Liver (tissue), 3 donors: Measurements from ENCODE around the gene TMEM115.

Source experiments
- GABPA ChIP-seq, 2 donors: IDR thresholded peaks in 1 of 2; conservative IDR thresholded peaks in 1 of 2; 2 replicates each; pipeline ENCODE4 v1.6.1; 2016; ENCODE audit warnings: antibody characterized with exemption in 2 of 2, mild to moderate bottlenecking in 1 of 2, moderate library complexity in 1 of 2
- HNF4A ChIP-seq, 2 donors: conservative IDR thresholded peaks; 2 replicates each; pipeline ENCODE4 v1.6.1; 2016; ENCODE audit warnings: antibody characterized with exemption in 2 of 2, mild to moderate bottlenecking in 2 of 2
- JUND ChIP-seq, 2 donors: IDR thresholded peaks; 2 replicates each; pipeline ENCODE4 v1.6.1; 2016; ENCODE audit warnings: antibody characterized with exemption in 2 of 2
- RAD21 ChIP-seq, 2 donors: IDR thresholded peaks; 2 replicates each; pipeline ENCODE4 v1.6.1; 2016; ENCODE audit warnings: antibody characterized with exemption in 2 of 2, mild to moderate bottlenecking in 2 of 2
- TAF1 ChIP-seq: conservative IDR thresholded peaks from 2 replicates; pipeline ENCODE4 v1.6.1; 2016; ENCODE audit warnings: antibody characterized with exemption, mild to moderate bottlenecking
- ZBTB33 ChIP-seq: IDR thresholded peaks from 2 replicates; pipeline ENCODE4 v1.6.1; 2016; ENCODE audit warnings: antibody characterized with exemption
- TF ChIP-seq, protein P1 (sequence below): fragments of 150-350 bp; IDR thresholded peaks from 2 replicates; pipeline ENCODE4 v1.5.1; 2017; ENCODE audit warnings: improper control_type of control experiment, low read depth, low read length; ENCODE audit not compliant: missing input control
- TF ChIP-seq, protein P2 (sequence below): IDR thresholded peaks from 2 replicates; pipeline ENCODE4 v1.6.1; 2016; ENCODE audit warnings: antibody characterized with exemption, mild to moderate bottlenecking
- donor health status: healthy.
- donor health status: healthy.

DNA sequence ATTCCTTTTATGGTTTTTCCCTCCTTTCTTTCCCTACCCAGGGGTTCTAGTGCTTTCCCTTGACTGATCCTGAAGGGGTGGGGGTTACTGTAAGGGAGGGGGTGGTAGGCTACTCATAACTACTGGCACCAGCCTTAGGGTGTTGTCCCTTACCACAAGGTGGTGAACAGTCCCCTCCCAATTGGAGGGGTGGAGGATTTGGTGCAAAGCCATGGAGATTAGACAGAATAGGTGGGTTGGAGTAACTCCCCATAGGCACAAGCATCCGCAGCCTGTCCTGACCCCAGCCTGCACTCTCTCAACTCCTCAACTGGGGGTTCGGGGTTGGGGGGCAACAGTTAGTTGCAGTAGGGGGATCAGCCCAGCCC is 34.2 kb downstream of the TMEM115 start:
- TF ChIP-seq, protein P1, sequence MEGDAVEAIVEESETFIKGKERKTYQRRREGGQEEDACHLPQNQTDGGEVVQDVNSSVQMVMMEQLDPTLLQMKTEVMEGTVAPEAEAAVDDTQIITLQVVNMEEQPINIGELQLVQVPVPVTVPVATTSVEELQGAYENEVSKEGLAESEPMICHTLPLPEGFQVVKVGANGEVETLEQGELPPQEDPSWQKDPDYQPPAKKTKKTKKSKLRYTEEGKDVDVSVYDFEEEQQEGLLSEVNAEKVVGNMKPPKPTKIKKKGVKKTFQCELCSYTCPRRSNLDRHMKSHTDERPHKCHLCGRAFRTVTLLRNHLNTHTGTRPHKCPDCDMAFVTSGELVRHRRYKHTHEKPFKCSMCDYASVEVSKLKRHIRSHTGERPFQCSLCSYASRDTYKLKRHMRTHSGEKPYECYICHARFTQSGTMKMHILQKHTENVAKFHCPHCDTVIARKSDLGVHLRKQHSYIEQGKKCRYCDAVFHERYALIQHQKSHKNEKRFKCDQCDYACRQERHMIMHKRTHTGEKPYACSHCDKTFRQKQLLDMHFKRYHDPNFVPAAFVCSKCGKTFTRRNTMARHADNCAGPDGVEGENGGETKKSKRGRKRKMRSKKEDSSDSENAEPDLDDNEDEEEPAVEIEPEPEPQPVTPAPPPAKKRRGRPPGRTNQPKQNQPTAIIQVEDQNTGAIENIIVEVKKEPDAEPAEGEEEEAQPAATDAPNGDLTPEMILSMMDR: no peak
- TF ChIP-seq, protein P2, sequence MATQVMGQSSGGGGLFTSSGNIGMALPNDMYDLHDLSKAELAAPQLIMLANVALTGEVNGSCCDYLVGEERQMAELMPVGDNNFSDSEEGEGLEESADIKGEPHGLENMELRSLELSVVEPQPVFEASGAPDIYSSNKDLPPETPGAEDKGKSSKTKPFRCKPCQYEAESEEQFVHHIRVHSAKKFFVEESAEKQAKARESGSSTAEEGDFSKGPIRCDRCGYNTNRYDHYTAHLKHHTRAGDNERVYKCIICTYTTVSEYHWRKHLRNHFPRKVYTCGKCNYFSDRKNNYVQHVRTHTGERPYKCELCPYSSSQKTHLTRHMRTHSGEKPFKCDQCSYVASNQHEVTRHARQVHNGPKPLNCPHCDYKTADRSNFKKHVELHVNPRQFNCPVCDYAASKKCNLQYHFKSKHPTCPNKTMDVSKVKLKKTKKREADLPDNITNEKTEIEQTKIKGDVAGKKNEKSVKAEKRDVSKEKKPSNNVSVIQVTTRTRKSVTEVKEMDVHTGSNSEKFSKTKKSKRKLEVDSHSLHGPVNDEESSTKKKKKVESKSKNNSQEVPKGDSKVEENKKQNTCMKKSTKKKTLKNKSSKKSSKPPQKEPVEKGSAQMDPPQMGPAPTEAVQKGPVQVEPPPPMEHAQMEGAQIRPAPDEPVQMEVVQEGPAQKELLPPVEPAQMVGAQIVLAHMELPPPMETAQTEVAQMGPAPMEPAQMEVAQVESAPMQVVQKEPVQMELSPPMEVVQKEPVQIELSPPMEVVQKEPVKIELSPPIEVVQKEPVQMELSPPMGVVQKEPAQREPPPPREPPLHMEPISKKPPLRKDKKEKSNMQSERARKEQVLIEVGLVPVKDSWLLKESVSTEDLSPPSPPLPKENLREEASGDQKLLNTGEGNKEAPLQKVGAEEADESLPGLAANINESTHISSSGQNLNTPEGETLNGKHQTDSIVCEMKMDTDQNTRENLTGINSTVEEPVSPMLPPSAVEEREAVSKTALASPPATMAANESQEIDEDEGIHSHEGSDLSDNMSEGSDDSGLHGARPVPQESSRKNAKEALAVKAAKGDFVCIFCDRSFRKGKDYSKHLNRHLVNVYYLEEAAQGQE: no peak
- TF ChIP-seq TAF1 (no peak), ZBTB33 (no peak), HNF4A (conservative IDR thresholded peaks at IDR 0.05) (no peak), JUND (IDR thresholded peaks at IDR 0.05) (no peak), GABPA (IDR thresholded peaks at IDR 0.05 in 1 of 2, conservative IDR thresholded peaks at IDR 0.05 in 1 of 2) (no peak), RAD21 (IDR thresholded peaks at IDR 0.05) (no peak)
